NCI-H1436 (cell line): ENCODE results near the gene UBE2E2.

Source experiments
- DNase-seq: peaks from one replicate; lab custom pipeline; 2025; lab: John Stamatoyannopoulos, UW

Gene UBE2E2

DNA sequence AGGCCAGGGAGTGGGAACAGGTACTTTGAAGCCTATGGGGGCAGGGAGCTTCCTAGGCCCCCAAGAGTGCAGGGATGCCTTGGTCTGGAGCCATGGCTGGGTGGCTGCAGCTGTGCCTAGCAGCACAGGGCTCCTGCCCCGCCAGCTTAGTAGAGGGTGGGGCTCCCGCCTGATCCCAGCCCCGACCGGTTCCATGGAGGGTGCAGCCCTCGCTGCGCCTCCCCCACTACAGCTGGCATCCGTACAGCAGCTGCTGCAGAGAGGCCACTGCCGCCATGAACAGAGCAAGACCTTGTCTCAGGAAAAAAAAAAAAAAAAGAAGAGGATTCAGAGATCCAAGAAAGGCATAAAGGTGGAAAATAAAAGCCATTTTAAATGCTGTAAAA lies 277.2 kb downstream of the UBE2E2 start:
- DNase-seq, result no peak

DNA sequence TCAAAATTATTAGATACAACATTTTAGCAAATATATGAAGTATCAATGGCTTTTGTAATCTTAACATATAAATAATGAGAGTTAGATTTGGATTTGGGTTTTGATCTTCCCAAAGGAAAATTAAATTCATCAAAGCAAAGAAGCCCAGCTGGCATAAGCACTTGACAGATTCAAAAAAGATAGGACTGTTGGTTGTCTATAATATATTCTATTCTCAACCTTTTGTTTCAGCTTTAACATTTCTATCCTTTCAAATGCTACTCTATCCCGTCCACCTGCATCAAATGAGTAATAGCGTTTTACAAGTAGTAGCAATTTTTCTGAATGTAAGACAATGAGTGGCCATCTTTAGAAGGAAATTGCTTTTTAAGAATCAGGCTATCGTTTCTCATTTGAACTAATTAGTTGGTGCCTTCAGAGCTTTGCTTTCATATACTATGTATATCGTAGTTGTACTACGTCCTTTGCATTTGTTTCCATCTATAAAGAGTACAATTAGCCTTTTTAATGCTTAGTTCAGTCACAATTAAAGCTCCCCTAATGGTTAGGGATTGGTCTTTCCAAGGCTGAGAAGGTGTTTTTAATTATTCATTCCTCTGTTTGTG lies 278.0 kb downstream of the UBE2E2 start:
- DNase-seq, result no peak

DNA sequence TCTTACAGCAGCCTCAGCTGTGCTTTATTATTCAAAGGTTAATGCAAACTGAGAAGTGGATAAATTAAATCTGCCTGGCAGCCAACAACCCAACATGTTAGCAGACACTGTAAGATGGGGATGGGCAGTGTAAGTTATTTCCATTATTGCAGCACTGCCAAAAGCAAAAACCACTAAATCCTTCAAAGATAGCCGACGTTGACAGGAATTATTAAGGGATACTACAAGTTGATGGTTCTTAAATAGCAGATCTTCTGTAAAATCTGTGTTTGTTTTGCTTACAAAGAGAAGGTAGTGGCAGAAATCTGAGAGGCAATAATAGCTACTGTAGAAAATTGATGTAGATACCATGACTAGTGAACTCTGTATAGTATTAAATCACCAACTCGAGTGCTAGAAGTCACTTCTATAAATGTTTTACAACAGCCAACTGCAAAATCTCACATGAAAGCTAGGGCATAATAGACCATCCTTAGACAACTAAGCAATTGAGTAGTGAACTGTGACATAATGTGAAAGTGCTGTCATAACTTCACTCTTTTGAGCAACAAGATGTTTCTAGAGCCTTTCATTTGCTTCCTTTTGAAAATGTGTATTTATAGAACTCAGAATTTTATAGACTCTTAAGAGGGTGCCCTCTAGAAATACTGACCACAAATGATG lies 278.6 kb downstream of the UBE2E2 start:
- DNase-seq, result no peak

DNA sequence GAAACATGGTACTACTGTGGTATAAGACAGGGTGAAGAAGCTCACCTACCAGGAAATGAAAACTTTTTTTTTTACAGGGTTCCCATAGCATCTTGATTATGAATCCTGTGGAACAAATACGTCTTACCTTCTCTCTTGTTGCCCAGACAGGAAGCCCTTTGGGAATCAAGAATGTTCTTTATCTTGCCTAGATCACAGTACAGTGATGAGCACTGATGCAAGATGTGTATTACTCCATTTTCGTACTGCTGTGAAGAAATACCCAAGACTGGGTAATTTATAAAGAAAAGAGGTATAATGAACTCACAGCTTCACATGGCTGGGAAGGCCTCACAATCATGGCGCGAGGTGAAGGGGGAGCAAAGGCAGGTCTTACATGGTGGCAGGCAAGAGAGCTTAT lies 281.3 kb downstream of the UBE2E2 start:
- no peak for DNase-seq

DNA sequence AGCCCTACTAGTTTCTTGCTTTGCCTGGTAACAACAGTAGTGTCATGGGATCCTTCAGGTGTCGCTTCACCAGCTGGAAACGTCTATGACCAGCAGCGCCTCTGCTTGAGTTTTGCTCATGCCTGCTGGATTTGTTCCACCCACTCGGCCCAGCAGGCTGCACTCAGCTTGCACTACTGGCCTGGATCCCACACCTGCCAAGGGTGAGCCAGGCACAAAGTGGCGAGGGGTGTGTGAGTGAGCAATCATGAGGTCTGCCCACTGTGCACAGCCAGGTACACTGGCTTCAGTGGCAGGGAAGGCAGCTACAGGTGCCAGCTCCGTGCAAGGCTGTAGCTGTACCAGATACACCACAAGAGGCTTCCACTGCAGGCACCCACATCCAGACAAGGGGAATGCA lies 282.8 kb downstream of the UBE2E2 start:
- no peak for DNase-seq

DNA sequence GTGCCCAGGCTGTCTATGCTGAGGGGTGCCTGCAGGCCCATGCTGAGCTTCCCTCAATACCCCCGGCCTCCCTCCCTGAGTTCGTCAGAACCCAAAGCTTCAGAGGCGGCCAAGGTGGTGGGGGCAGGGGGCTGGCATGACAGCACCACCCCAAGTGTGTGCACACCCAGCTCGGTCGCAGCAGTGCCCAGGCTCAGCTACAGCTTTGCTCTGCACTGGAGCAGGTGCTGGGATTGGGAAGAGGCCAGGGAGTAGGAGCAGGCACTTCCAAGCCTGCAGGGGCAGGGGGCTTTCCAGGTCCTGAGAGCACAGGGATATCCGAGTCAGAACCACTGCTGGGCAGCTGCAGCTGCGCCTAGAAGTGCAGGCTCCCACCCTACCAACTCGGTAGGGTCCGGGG lies 283.9 kb downstream of the UBE2E2 start:
- DNase-seq, result no peak

DNA sequence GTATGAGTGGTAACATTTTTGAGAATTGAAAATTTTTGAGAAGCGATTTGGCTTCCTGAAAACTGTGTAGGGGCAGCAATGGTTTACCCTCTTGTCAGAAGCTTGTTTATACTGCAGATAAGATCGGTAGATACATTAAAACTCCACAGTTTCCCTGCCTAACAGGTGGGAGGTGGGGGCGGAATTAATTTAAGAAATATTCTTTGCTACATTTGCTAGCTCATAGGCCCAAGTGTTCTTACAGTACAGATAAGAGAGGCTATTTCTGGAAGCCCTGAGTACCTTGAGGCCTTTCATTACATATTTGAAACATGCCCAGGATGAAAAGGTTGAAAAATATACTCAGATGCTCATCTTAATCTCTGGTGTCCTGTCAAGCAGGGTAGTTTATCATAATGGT lies 285.5 kb downstream of the UBE2E2 start:
- DNase-seq, result no peak

DNA sequence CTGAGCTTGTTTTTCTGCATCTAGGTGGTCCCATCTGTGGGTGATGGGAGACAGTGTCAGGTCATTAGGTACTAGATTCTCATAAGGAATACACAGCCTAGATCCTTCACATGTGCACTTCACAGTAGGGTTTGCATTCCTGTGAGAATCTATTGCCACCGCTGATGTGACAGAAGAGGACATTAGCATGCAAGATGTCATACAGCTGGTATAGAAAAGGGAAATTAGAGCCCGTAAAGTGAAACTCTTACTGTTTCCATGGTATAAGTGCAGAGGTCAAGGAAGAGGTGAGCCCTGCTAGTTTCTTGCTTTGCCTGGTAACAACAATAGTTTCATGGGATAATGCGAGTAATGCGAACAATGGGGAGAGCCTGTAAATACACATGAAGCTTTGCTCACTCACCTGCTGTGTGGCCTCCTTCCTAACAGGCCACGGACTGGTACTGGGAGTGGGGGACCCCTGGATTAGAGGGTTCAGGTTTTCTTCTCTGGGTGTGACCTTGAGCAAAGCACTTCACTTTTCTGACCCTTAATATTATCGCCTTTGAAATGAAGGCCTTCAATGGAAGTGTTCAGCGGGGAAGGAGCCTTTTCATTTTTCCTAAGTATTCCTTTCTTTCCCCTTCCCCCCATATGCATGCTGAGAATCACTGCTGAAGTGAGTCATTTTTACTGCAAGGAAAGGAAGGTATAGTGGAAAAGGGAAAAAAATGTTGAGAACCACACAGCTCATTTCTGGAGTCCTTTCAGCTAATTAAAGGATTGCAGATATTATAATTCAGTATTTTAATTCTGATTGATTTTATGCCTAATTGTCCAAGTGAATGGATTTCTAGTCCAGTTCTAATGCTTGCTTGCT lies 286.4 kb downstream of the UBE2E2 start:
- DNase-seq, result no peak

DNA sequence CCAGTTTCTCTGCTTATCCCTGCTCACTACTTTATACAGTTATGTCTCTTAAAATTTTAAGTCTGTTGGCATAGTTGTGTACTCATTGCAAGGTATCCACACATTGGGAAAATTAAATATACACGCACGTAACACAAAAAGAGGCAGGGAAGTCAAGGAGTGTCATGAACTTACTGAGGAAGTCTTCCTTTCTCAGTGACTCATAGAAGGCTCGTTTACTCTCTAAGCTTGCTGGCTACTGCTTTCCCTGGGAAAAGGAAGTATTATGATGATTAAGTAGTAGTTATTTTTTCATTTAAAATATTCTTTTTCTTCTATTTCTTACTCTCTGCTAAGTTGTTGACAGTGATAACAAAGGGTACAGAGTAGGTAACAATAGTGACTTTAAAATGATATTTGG lies 287.3 kb downstream of the UBE2E2 start:
- DNase-seq, result no peak

DNA sequence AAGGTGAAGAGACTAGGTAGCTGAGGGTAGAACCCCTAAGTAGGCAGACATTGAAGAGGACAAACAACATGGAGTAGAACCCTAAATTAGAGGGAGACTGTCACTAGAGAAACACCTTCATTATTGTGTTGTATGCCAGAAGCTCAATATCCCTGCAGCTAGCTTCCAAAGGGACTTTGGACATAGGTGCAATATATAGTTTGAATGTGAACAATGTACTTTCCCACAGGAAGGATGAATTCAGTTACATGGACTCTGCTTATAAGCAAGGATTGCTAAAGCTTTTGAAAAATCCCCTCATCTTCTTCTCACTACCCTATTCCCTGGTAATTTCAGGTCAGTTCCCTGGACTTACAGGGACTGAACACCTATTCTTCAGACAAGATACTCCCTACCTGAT lies 288.9 kb downstream of the UBE2E2 start:
- no peak for DNase-seq

DNA sequence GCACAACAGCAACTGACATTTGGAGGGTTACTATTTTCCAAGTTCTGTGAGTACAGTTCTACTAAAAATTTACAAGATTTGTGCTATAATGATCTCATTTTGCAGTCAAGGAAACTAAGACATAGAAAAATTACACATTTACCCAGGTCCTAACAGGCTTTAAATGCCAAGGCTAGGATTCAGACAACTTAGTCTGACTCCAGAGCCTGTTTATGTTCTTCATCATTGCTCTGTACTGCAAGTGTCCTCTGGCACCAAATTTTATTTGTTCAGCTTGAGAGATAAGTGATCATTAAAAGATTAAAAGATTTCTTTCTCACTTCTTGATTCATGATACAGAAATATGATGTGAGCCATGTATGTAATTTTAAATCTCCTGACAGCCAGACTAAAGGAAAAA lies 290.8 kb downstream of the UBE2E2 start:
- no peak for DNase-seq

DNA sequence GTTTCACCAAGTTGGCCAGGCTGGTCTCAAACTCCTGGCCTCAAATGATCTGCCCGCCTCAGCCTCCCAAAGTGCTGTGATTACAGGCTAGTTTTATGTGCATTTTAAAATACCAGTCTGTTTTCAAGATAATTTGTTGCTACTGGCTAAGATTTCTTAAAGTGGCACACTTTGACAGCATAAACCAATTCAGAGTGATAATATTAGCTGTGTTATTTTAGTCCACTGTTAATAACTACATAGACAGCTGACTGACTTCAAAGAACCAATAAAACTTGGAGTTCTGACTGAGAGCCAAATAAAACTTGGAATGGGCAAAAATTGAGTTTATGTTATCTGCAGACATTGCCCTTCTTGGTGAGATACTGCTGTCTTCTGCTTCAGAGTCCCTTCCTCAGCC lies 291.8 kb downstream of the UBE2E2 start:
- no peak for DNase-seq

DNA sequence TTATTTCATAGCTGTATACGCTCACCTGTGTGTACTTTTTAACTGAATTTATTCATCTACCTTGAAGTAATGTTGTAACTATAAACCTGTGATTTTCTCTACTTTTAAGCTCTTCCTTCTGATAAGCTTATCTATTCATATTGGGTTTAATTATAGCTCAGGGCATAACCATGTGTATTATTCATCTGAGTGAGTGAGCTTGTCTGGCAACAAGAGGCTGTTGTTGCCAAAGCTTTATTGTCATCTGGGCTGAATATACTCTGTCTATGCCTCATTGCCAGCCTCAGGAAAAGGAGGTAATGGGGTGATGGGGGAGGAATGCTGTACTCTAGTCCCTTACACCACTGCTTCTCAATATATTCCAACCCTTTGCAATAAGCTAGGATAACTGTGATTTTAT lies 292.4 kb downstream of the UBE2E2 start:
- no peak for DNase-seq

DNA sequence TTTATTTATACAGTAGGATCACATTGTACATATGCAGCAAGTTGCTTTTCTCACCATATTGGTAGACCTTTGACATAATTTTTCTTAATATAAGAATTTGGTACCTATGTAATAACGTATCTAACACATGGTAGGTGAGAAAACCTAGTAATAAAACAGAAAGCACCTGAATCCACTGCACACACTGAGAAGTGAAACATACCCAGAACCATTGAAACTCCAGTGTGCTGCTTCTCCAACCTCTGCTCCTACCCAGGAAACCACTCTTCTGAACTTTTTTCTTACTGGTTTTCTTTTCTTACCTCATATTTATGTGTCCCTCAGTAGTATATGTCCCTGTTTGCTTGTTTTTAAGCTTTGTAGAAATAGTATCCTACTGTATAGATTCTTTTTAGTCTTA lies 293.0 kb downstream of the UBE2E2 start:
- no peak for DNase-seq

DNA sequence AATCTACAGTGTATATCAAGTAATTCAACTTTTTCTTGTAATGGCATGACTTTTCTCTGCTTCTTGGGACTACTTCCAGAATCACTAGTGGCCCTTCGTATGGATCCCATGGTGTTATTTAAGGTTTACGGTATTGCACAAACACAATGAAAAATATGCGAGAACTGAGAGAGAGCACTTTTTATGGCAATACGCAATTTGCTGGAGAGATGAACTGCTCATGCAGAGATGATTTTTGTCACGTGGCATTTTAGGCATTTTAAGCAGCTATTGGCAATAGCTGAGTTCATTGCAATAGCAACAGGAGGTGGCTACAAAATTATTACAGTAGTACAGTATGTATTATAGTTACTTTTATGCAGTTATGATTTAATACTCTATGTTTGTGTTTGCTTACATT lies 294.0 kb downstream of the UBE2E2 start:
- no peak for DNase-seq

DNA sequence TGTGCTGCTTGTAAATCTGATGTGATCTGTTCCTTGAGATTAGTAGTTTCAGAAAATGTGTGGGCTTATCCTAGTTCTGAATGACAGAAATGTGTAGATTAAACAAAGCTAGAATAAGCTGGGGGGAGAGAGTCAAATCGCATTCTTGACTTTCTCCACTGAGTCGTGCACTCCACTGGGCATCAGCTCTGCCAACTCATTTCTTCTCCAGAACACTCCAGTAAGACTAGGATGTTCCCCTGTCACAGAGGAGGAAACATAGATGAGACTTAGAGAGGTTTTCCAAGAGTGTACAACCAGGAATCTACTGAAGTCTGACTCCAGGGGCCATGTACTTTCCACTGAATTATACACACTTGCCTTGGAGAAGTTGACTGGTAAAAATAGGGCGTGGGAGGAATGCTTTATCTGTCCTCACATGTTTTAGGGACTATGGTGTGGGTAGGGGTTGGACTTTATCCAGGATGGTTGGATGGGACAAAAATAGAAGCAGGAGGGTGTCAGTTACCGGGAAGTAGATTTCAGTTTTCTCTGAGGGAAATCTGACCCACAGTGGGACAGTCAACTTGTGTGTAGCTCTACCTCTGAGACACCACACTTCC lies 298.2 kb downstream of the UBE2E2 start:
- no peak for DNase-seq

DNA sequence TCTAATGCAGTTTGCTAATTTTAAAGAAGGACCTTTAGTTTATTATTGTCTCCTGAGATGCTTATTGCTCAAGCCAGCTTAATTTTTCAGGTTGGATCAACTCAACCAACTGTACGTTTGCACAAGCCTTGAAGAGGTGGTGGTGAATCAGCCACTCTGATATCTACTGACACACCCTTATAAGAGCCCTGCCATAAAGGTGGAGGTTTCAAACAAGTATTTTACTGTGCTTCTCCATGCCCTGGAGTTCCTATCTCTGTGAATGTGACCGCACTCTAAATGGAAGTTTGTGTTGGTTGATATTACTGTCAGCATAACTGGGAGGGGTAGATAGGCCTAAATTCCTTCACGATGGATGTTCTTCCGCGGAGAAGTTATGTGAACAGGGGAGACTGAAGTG lies 305.3 kb downstream of the UBE2E2 start:
- no peak for DNase-seq

DNA sequence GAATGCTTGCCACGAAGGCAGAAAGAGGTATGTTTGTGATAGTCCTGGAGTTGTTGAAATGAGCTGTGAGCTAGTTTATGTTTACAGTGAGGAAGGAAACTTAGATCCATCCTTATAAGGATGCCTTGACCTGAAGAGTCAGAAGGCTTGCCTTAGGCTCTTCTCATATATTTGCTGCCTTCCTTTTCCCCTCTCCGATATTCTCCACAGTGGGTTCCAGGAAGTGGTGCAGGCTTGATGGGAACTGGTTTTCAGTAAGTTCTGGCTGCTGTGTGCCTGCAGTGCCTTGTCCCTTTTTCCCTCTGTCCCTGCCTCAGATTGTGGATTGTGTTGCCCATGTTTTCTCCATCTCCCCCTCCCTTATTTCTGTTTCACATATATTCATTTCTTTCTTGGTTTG lies 315.3 kb downstream of the UBE2E2 start:
- no peak for DNase-seq

DNA sequence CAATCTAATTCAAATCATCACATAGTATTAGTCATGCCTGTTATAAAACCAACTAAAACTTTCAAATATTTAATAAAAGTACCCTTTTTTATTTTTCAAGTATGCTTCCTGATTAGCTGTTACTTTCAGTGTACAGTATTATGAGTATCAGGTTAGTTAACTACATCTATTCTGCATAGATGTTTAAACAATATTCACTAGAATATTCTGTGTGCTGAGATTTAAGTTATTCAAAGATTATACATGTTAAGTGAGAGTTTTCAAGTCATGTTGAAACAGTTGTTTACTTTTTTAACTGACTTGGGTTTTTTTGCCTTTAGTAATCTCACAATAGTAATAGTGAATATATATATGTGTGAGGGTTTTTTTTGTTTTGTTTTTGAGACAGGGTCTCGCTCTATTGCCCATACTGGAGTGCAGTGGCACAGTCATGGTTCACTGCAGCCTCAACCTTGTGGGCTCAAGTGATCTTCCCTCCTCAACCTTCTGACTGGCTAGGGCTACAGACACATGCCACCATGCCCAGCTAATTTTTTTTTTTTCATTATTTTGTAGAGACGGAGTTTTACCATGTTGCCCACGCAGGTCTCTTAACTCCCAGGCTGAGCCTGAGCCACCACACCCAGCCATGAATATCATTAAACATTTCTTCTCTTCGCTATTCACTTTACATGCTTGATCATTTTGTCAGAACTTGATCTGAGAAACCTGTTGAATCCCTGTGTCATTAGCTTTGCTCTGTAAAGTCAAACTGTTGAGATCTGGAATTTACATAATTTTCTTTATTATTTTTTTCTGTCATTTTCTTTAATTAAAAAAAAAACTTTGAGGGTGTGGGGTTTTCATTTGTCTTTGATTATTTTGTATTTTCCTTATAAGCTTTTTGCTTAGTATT lies 316.4 kb downstream of the UBE2E2 start:
- DNase-seq, result no peak

DNA sequence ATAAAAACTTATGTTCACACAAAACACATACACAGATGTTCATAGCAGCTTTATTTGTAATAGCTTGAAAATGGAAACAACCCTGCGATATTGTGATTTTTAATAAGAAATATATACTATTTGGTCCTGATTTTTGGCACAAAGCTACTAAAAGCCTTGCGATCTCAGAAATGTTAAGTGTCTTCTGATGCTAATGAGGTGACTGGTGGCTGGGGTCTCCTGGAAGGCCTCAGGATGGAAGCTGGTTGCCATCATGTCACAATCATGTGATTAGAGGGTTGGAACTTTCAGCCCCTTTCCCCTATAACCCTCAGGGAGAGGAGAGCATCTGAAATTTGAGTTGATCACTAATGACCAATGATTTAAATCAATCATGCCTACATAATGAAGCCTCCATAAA lies 324.2 kb downstream of the UBE2E2 start:
- DNase-seq, result no peak

DNA sequence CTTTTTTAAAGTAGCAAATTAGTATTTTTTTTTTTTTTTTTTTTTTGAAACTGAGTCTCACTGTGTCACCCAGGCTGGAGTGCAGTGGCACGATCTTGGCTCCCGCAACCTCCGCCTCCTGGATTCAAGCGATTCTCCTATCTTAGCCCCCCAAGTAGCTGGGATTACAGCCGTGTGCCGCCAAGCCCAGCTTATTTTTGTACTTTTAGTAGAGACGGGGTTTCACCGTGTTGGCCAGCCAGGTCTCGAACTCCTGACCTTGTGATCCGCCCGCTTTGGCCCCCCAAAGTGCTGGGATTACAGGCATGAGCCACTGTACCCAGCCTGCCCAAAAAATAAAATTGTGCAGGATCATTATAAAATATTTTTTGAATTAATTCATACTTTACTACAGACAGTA lies 330.5 kb downstream of the UBE2E2 start:
- DNase-seq, result no peak

DNA sequence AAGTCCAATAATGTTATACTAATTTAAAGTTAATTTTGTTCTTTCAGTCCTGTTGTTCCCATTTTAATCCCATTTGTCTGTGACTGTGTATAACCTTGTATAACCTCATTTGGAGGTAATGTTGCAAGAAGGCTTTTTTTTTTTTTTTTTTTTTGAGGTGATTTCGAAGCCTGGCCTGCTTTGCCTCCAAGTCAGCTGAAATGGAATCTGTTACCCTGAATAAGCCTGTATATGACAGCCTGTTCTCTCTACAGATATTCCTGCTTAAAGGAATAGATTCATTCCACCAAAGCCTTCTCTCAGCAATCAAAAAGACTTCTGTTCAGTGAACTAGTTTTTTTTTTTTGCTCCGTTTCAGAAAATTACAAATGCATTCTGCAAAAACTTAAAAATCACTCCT lies 330.9 kb downstream of the UBE2E2 start:
- no peak for DNase-seq
